ENCODE measurements around the gene C1QTNF9. TPM values are rescaled to one million over a fixed set of nuclear protein-coding genes. Genes with fewer than 3 reads are reported as not detected.
"Not testable (repeated sequence)": the region's sequence is repeated elsewhere in the genome, so short reads cannot be mapped to it uniquely, and the experiment has no call there.

The C1QTNF9 gene
- total and polyA plus RNA-seq, 2 donors (not counting 1 experiment from before 2014, with no cell fraction given), result not detected

DNA sequence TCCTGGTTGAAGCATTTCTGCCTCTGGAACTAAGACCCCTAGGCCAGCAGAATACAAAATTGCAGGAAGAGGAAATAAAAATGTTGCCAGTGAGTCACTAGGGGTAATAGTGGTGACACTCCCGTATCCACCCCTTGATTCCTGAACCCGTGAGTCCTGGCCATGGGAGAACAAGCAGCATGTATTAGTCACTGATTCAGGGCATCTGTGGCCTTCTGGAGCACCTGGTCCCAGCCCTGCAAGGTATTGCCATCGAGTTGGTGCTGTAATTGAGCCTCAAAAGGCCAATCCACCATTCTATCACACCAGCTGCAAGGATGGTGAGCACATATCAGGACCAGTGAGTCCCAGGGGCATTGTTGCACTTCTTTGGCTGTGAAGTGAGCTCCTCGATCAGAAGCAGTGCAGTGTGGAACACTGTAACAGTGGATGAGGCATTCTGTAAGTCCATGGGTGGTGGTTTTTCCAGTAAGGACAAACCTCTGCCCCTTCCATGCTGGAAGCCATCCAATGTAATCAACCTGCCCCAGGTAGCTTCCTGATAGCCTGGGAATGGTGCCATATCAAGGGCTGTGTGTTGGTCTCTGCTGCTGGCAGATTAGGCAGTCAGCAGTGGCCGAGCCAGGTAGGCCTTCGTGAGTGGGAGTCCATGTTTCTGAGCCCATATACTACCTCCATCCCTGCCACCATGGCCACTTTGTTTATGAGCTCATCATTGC, 39.6 kb downstream of the C1QTNF9 start:
- CTCF ChIA-PET, result no interaction called here
- 84% methylated on average over 5 of the region's 6 CpGs for WGBS (ENCODE audit: insufficient coverage)

DNA sequence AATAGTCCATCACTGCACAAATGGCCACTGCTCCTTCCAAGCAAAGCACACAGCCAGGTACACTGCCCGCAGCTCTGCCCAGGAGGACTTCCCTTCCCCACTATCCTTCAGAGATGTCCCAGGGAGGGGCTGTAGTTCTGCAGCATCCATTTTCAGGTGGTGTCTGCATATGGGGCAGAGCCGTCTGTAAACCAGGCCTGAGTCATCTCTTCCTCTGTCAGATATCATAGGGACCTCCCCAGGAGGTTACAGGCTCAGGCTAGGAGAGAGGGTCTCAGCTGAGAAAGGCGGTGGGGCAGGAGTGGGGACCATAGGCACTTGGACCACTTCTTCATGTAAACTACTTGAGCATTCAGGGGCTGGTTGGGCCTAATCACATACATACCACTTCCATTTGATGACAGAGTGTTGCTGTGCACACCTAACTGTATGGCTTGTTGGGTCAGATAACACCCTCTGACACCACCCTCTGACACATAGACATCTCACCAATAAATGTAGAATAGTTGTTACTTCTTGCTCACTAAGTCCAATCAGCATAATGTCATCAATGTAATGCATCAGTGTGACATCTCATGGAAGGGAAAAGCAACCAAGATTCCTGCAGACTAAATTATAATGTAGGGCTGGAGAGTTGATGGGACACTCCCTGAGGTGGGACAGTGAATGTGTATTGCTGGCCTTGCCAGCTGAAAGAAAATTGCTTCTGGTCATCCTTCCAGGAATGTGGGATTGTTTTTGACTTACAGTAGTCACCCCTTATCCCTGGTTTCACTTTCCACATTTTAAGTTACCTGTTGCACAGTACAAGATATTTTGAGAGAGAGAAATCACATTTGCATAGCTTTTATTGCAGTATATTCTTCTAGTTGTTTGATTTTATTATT, 40.6 kb downstream of the C1QTNF9 start:
- H3K4me3 Mint-ChIP-seq; H3K4me1 Mint-ChIP-seq; H3K27ac Mint-ChIP-seq; H3K27me3 ChIP-seq (replicated peaks in 1 of 4; ENCODE audit: control extremely low read depth in 1 of 4, control insufficient read depth in 3 of 4, insufficient read depth in 4 of 4, low read length in 3 of 4); H3K27ac ChIP-seq (ENCODE audit: low read length in 2 of 2); ATAC-seq (ENCODE audit: low read depth); DNase-seq; H2AFZ ChIP-seq (ENCODE audit: insufficient read depth, low read depth, low read length, poor library complexity, severe bottlenecking); H3K9ac ChIP-seq (ENCODE audit: low read length); H3K4me1 ChIP-seq (ENCODE audit: control insufficient read depth in 2 of 2, insufficient read depth in 2 of 2, low read length in 2 of 2); H3K4me3 ChIP-seq (ENCODE audit: control extremely low read depth in 1 of 5, extremely low read depth in 1 of 5, insufficient read depth in 1 of 5, low read depth in 2 of 5, low read length in 4 of 5); H3K36me3 ChIP-seq (replicated peaks in 1 of 2; ENCODE audit: control extremely low read depth in 1 of 2, control insufficient read depth in 1 of 2, extremely low read depth in 1 of 2, insufficient read depth in 2 of 2, low read length in 1 of 2); POLR2A ChIA-PET; H3K9me3 Mint-ChIP-seq (ENCODE audit: insufficient read depth); CTCF ChIA-PET; H3K9me3 ChIP-seq (ENCODE audit: control extremely low read depth in 1 of 3, control insufficient read depth in 2 of 3, insufficient read depth in 1 of 3, low read length in 2 of 3); intact Hi-C loops (cut with micrococcal nuclease); H3K79me2 ChIP-seq (ENCODE audit: control insufficient read depth, insufficient read depth, low read length); H3K27me3 Mint-ChIP-seq; H3K4me2 ChIP-seq (replicated peaks; ENCODE audit: low read depth, low read length, poor library complexity, severe bottlenecking); H4K20me1 ChIP-seq (ENCODE audit: control insufficient read depth, insufficient read depth, low read length, poor library complexity, severe bottlenecking): not testable (repeated sequence)
- 100% methylated on average over 2 of the region's 3 CpGs for WGBS (ENCODE audit: insufficient coverage)

More for the DNA sequence above, 39.6 kb downstream of the C1QTNF9 start:
- no peak for TF ChIP-seq EZH2 (IDR thresholded peaks at IDR 0.05; ENCODE audit: borderline replicate concordance, insufficient read depth, low read depth, low read length, poor library complexity, severe bottlenecking)
- no peak for TF ChIP-seq CTCF (IDR thresholded peaks at IDR 0.05)
- H3K4me2 ChIP-seq (replicated peaks; ENCODE audit: low read depth, low read length, poor library complexity, severe bottlenecking), result no peak overlapping the region
- H3K79me2 ChIP-seq (ENCODE audit: control insufficient read depth, insufficient read depth, low read length), result no peaks in the 10 kb centered on the region
- Mint-ChIP-seq H3K9me3 (ENCODE audit: insufficient read depth) (no peaks in the 10 kb centered on the region), H3K27ac (no peak overlapping the region), H3K27me3 (no peaks in the 10 kb centered on the region), H3K4me1 (no peaks in the 10 kb centered on the region), H3K4me3 (no peak overlapping the region)
- DNase-seq, result no peak
- H3K4me3 ChIP-seq (ENCODE audit: control extremely low read depth in 1 of 5, extremely low read depth in 1 of 5, insufficient read depth in 1 of 5, low read depth in 2 of 5, low read length in 4 of 5), result no peak overlapping the region
- no peaks in the 10 kb centered on the region for H3K27me3 ChIP-seq (replicated peaks in 1 of 4; ENCODE audit: control extremely low read depth in 1 of 4, control insufficient read depth in 3 of 4, insufficient read depth in 4 of 4, low read length in 3 of 4)
- H2AFZ ChIP-seq (ENCODE audit: insufficient read depth, low read depth, low read length, poor library complexity, severe bottlenecking), result no peak overlapping the region
- H3K4me1 ChIP-seq (ENCODE audit: control insufficient read depth in 2 of 2, insufficient read depth in 2 of 2, low read length in 2 of 2), result no peaks in the 10 kb centered on the region
- no peak overlapping the region for H3K27ac ChIP-seq (ENCODE audit: low read length in 2 of 2)
- intact Hi-C loops (cut with micrococcal nuclease), result no loop called here
- no peaks in the 10 kb centered on the region for H3K36me3 ChIP-seq (replicated peaks in 1 of 2; ENCODE audit: control extremely low read depth in 1 of 2, control insufficient read depth in 1 of 2, extremely low read depth in 1 of 2, insufficient read depth in 2 of 2, low read length in 1 of 2)
- ATAC-seq (ENCODE audit: low read depth), result no peak
- H3K9ac ChIP-seq (ENCODE audit: low read length), result no peak overlapping the region
- no peaks in the 10 kb centered on the region for H3K9me3 ChIP-seq (ENCODE audit: control extremely low read depth in 1 of 3, control insufficient read depth in 2 of 3, insufficient read depth in 1 of 3, low read length in 2 of 3)
- H4K20me1 ChIP-seq (ENCODE audit: control insufficient read depth, insufficient read depth, low read length, poor library complexity, severe bottlenecking), result no peaks in the 10 kb centered on the region
- POLR2A ChIA-PET, result no interaction called here
